Measurements from ENCODE around the gene PHC3.
"Not testable (repeated sequence)": the region's sequence is repeated elsewhere in the genome, so short reads cannot be mapped to it uniquely, and the experiment has no call there.

GRCh38 chr3:170206164-170206762 lies 24.7 kb upstream of the PHC3 start:
- TF ChIP-seq POLR2A (IDR thresholded peaks at IDR 0.05; ENCODE audit: low read length); GATA1 (IDR thresholded peaks at IDR 0.05; ENCODE audit: low read depth, low read length): not testable (repeated sequence)

Data from erythroblast (primary cell).